Neural progenitor cell (in vitro differentiated cells): ENCODE measurements around the gene GMDS. TPM values are rescaled to one million over a fixed set of nuclear protein-coding genes. Genes with fewer than 3 reads are reported as not detected.

Source experiments
- DNase-seq: peaks from one replicate; pipeline ENCODE4 v3.0.0-alpha.2; 2016; ENCODE audit warnings: low spot score
- H2AFZ ChIP-seq: fragments of 200-600 bp; sonication (generic); replicated peaks from 2 replicates; pipeline ENCODE4 v1.6.1; 2016; ENCODE audit warnings: antibody characterized with exemption
- H3F3A ChIP-seq: fragments of 200-600 bp; sonication (generic); 2 replicates; pipeline ENCODE4 v1.6.1; 2016; ENCODE audit warnings: antibody characterized with exemption, low read depth
- H3K27ac ChIP-seq: fragments of 200-600 bp; sonication (generic); 2 replicates; pipeline ENCODE4 v1.5.1; 2016; ENCODE audit warnings: mild to moderate bottlenecking
- H3K27me3 ChIP-seq: fragments of 200-600 bp; sonication (generic); 2 replicates; pipeline ENCODE4 v1.6.1; 2016; ENCODE audit warnings: mild to moderate bottlenecking, moderate library complexity
- H3K36me3 ChIP-seq: fragments of 200-600 bp; sonication (generic); 2 replicates; pipeline ENCODE4 v1.5.1; 2016
- H3K4me1 ChIP-seq: fragments of 200-600 bp; sonication (generic); 2 replicates; pipeline ENCODE4 v1.6.1; 2016; ENCODE audit warnings: mixed run types
- H3K4me2 ChIP-seq: fragments of 200-600 bp; sonication (generic); 2 replicates; pipeline ENCODE4 v1.6.1; 2016
- H3K4me3 ChIP-seq: fragments of 200-600 bp; sonication (generic); 2 replicates; pipeline ENCODE4 v1.5.1; 2016
- H3K79me2 ChIP-seq: fragments of 200-600 bp; sonication (generic); 2 replicates; pipeline ENCODE4 v1.6.1; 2016; ENCODE audit warnings: low read depth
- H3K9ac ChIP-seq: fragments of 200-600 bp; sonication (generic); 2 replicates; pipeline ENCODE4 v1.6.1; 2016
- H3K9me3 ChIP-seq: fragments of 200-600 bp; sonication (generic); 2 replicates; pipeline ENCODE4 v1.5.1; 2016; ENCODE audit warnings: low read depth
- H4K20me1 ChIP-seq: fragments of 200-600 bp; sonication (generic); 2 replicates; pipeline ENCODE4 v1.6.1; 2016; ENCODE audit warnings: low read depth
- H3K27ac Mint-ChIP-seq: 3 replicates; pipeline ENCODE4 v1.8.0; 2021; ENCODE audit warnings: mixed read lengths
- H3K27me3 Mint-ChIP-seq: 2 replicates; pipeline ENCODE4 v1.8.0; 2022; ENCODE audit warnings: low read depth, mild to moderate bottlenecking, inconsistent platforms, moderate library complexity, mixed read lengths; ENCODE audit not compliant: insufficient read depth
- H3K36me3 Mint-ChIP-seq: 3 replicates; pipeline ENCODE4 v1.8.0; 2021; ENCODE audit warnings: mixed read lengths
- H3K4me1 Mint-ChIP-seq: 3 replicates; pipeline ENCODE4 v1.8.0; 2021; ENCODE audit warnings: mixed read lengths
- H3K4me3 Mint-ChIP-seq: 3 replicates; pipeline ENCODE4 v1.8.0; 2021; ENCODE audit warnings: mild to moderate bottlenecking, moderate library complexity, mixed read lengths
- H3K9me3 Mint-ChIP-seq: 3 replicates; pipeline ENCODE4 v1.8.0; 2020; ENCODE audit warnings: mixed read lengths
- EZH2 ChIP-seq: fragments of 200-600 bp; sonication (generic); IDR thresholded peaks from 2 replicates; pipeline ENCODE4 v1.6.1; 2017; ENCODE audit warnings: antibody characterized with exemption, mild to moderate bottlenecking, moderate library complexity
- EZH2phosphoT487 ChIP-seq: fragments of 200-600 bp; sonication (generic); IDR thresholded peaks from 2 replicates; pipeline ENCODE4 v1.6.1; 2017; ENCODE audit warnings: antibody characterized with exemption
- total RNA-seq: library from RNA; depleted of rRNA; stranded (reverse); fragments of >200 nt; gene quantifications from 2 replicates; pipeline ENCODE4 v1.2.3, GENCODE V29; 2015; ENCODE audit warnings: low replicate concordance
- TF ChIP-seq, protein P1 (sequence below): fragments of 200-600 bp; sonication (generic); IDR thresholded peaks from 2 replicates; pipeline ENCODE4 v1.5.1; 2017; ENCODE audit warnings: antibody characterized with exemption, mild to moderate bottlenecking

Gene GMDS
- total RNA-seq, 1 donor from 2014 or later = 22.6 TPM

DNA sequence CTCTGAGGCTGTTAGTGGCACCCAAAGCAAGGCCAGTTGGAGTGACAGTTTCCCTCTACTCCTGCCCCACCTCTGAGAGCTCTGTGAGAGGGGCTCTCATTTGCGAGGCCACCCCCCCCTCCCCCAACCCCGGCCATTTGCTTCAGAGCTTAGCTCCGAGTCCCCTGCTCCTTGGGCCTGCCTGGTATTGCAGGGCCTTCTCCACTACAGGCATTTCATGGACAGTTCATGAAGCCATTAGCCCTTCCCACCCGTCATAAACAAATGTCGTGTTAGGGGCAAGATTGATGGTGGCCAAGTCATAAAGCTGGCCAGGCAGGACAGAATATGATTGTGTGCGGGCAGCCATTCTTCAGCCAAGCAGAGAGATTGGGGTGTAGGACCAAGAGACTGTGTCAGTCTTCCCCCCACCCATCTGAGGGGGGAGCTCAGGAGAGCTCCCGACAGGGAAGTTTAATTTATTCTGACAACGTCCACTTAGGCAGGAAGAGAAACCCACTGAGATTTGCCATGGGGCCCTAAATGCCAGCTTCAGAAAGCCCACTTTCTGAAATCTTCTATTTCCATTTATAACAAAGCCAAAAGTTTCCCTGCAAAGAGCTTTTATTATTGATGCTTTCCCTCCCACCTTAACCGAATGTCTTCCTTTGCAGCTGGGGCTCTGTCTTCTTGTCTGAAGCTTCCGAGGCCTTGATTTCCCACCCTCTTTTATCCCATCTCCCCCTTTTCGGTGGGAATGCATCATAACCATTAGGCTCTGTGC lies 628.5 kb downstream of the GMDS start:
- Mint-ChIP-seq H3K9me3 (peaks cover 2% of the 10 kb centered on the region), H3K4me1 (peaks cover 10% of the 10 kb centered on the region), H3K4me3 (peak overlapping the region; percentile 18), H3K36me3 (peaks cover 2% of the 10 kb centered on the region), H3K27ac (no peak overlapping the region), H3K27me3 (peaks cover 65% of the 10 kb centered on the region)
- TF ChIP-seq, protein P1, sequence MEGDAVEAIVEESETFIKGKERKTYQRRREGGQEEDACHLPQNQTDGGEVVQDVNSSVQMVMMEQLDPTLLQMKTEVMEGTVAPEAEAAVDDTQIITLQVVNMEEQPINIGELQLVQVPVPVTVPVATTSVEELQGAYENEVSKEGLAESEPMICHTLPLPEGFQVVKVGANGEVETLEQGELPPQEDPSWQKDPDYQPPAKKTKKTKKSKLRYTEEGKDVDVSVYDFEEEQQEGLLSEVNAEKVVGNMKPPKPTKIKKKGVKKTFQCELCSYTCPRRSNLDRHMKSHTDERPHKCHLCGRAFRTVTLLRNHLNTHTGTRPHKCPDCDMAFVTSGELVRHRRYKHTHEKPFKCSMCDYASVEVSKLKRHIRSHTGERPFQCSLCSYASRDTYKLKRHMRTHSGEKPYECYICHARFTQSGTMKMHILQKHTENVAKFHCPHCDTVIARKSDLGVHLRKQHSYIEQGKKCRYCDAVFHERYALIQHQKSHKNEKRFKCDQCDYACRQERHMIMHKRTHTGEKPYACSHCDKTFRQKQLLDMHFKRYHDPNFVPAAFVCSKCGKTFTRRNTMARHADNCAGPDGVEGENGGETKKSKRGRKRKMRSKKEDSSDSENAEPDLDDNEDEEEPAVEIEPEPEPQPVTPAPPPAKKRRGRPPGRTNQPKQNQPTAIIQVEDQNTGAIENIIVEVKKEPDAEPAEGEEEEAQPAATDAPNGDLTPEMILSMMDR = no peak
- TF ChIP-seq EZH2 (no peak), EZH2phosphoT487 (no peak)
- no peak overlapping the region for H2AFZ ChIP-seq
- H3K9me3 ChIP-seq = no peaks in the 10 kb centered on the region
- no peak overlapping the region for H3K4me2 ChIP-seq
- H3K79me2 ChIP-seq = no peaks in the 10 kb centered on the region
- no peak overlapping the region for H3K27ac ChIP-seq
- H3K4me1 ChIP-seq = peaks cover 3% of the 10 kb centered on the region
- DNase-seq = peak; percentile 26
- H3K9ac ChIP-seq = no peak overlapping the region
- no peak overlapping the region for H3K4me3 ChIP-seq
- peaks cover 100% of the 10 kb centered on the region for H3K27me3 ChIP-seq
- peaks cover 91% of the 10 kb centered on the region for H4K20me1 ChIP-seq
- H3K36me3 ChIP-seq = no peaks in the 10 kb centered on the region
- H3F3A ChIP-seq = peaks cover 39% of the 10 kb centered on the region

DNA sequence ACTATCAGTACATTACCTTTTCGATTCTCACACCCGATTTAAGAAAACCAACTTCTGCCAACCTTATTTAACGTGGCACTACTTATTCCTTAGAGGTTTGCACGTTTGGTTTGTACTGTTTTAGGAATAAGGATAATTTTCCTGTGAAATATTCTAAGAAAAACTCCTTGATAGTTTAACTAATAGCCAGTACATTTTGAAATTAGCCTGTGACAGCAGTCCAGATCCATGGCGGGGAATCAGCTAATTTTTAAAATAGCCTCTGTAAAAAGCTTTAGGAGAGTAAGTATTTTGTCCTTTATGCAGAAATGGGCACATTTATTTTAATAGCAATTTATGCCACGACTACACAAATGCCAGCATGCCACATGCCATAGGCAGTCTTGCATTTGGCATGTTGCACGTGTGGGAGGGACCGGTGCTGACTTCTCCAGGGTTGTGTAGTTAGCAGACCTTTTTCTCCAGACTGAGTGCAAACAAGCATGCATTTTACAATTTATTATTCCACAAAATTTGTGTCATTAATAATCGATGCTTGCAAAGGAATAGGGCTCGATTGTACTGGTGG lies 629.5 kb downstream of the GMDS start:
- H3K4me1 ChIP-seq = peaks cover 3% of the 10 kb centered on the region
- peaks cover 100% of the 10 kb centered on the region for H3K27me3 ChIP-seq
- Mint-ChIP-seq H3K27me3 (peaks cover 57% of the 10 kb centered on the region), H3K36me3 (peaks cover 3% of the 10 kb centered on the region), H3K27ac (no peak overlapping the region), H3K4me3 (no peak overlapping the region), H3K9me3 (peaks cover 3% of the 10 kb centered on the region), H3K4me1 (peaks cover 11% of the 10 kb centered on the region)
- peaks cover 35% of the 10 kb centered on the region for H3F3A ChIP-seq
- H3K4me2 ChIP-seq = no peak overlapping the region
- no peak overlapping the region for H2AFZ ChIP-seq
- H3K9me3 ChIP-seq = no peaks in the 10 kb centered on the region
- no peaks in the 10 kb centered on the region for H3K36me3 ChIP-seq
- no peak overlapping the region for H3K4me3 ChIP-seq
- H3K79me2 ChIP-seq = no peaks in the 10 kb centered on the region
- no peak overlapping the region for H3K27ac ChIP-seq
- no peak overlapping the region for H3K9ac ChIP-seq
- DNase-seq = no peak
- TF ChIP-seq EZH2phosphoT487 (no peak), EZH2 (no peak)
- H4K20me1 ChIP-seq = peaks cover 85% of the 10 kb centered on the region

DNA sequence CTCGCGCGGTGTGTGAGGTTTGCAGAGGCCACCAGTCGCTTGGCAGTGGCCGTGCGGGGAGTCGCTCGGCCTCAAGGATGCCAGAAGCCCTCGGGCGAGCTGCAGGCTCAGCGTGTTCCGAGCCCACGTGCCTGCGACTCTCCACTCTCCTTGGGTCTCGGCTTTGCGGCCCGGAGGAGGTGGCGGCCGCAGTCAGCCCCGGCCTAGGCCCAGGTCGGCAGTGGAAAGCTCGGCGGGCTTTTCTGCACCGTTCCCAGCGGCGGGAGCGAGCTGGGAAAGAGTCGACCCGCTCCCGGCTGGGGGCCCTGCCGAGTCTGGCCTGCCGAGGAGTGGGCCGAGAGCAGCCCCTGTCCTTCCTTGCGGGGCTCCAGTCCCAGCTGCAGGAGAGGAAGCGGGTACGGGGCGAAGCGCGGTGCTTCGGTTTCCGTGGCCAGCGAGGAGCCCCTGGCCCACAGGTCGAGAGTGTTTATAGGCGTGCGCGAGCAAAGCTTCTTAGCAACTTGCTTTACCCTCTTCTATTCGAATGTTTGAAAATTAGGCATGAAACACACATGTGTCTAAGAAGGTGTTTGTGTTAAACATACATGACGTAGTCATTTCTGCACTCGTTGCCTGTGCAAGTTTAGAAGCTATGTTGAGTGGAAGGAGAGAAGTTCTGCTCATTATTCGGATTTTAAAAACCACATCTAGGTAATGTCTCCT lies 630.1 kb downstream of the GMDS start:
- Histone ChIP-seq H3K9ac (no peak overlapping the region), H2AFZ (peak overlapping the region; percentile 58), H3K36me3 (no peaks in the 10 kb centered on the region), H3K27ac (no peak overlapping the region), H3K4me3 (peak overlapping the region; percentile 32), H3F3A (peaks cover 33% of the 10 kb centered on the region), H3K9me3 (no peaks in the 10 kb centered on the region), H3K4me2 (peak overlapping the region; percentile 71), H3K27me3 (peaks cover 100% of the 10 kb centered on the region), H3K4me1 (peaks cover 3% of the 10 kb centered on the region), H3K79me2 (no peaks in the 10 kb centered on the region), H4K20me1 (peaks cover 78% of the 10 kb centered on the region)
- H3K4me3 Mint-ChIP-seq = no peak overlapping the region
- H3K27ac Mint-ChIP-seq = no peak overlapping the region
- peaks cover 3% of the 10 kb centered on the region for H3K36me3 Mint-ChIP-seq
- TF ChIP-seq, protein P1 = no peak
- TF ChIP-seq EZH2phosphoT487 (peak; percentile 90), EZH2 (peak; percentile 98)
- H3K27me3 Mint-ChIP-seq = peaks cover 60% of the 10 kb centered on the region
- peak; percentile 68 for DNase-seq
- peaks cover 5% of the 10 kb centered on the region for H3K9me3 Mint-ChIP-seq
- H3K4me1 Mint-ChIP-seq = peaks cover 13% of the 10 kb centered on the region
